Mesenchymal stem cell (in vitro differentiated cells and primary cell): Measurements from ENCODE around the gene WLS.
A peak's percentile ranks its signal among the peaks of the same experiment; 100 is the strongest.

ENCODE experiments used
- DNase-seq: peaks from one replicate; pipeline ENCODE4 v3.0.0-alpha.2; 2013
- H2AFZ ChIP-seq: one replicate; pipeline ENCODE4 v1.6.1; 2013; ENCODE audit warnings: low read depth, mild to moderate bottlenecking, control low read depth, inconsistent platforms, low read length, moderate library complexity
- H2AK5ac ChIP-seq: 2 replicates; pipeline ENCODE4 v1.6.1; 2013; ENCODE audit warnings: low read length, moderate library complexity, mild to moderate bottlenecking, inconsistent platforms; ENCODE audit not compliant: severe bottlenecking
- H2BK120ac ChIP-seq: one replicate; pipeline ENCODE4 v1.6.1; 2013; ENCODE audit warnings: low read depth, mild to moderate bottlenecking, inconsistent platforms, low read length, moderate library complexity
- H2BK12ac ChIP-seq, 2 experiments: one replicate each; pipeline ENCODE4 v1.6.1; 2013; ENCODE audit warnings: inconsistent platforms in 2 of 2, low read length in 2 of 2, mild to moderate bottlenecking in 2 of 2, moderate library complexity in 2 of 2, control low read depth in 1 of 2
- H2BK15ac ChIP-seq: one replicate; pipeline ENCODE4 v1.6.1; 2013; ENCODE audit warnings: mild to moderate bottlenecking, low read depth, inconsistent platforms; ENCODE audit not compliant: poor library complexity, severe bottlenecking
- H2BK5ac ChIP-seq: 2 replicates; pipeline ENCODE4 v1.6.1; 2013; ENCODE audit warnings: low read depth, mild to moderate bottlenecking, low read length, control low read depth, inconsistent platforms; ENCODE audit not compliant: poor library complexity, severe bottlenecking
- H3K14ac ChIP-seq, 2 experiments: one replicate each; pipeline ENCODE4 v1.6.1; 2013; ENCODE audit warnings: inconsistent platforms in 2 of 2, low read length in 2 of 2, control low read depth in 1 of 2, mild to moderate bottlenecking in 1 of 2, moderate library complexity in 1 of 2
- H3K18ac ChIP-seq, 2 experiments: one replicate each; pipeline ENCODE4 v1.6.1; 2013; ENCODE audit warnings: inconsistent platforms in 2 of 2, low read length in 2 of 2, control low read depth in 1 of 2, low read depth in 1 of 2, mild to moderate bottlenecking in 1 of 2
- H3K23ac ChIP-seq, 2 experiments: one replicate each; pipeline ENCODE4 v1.6.1; 2013; ENCODE audit warnings: inconsistent platforms in 2 of 2, low read length in 2 of 2, mild to moderate bottlenecking in 2 of 2, moderate library complexity in 2 of 2, control low read depth in 1 of 2
- H3K27ac ChIP-seq: 2 replicates; pipeline ENCODE4 v1.5.1; 2013; ENCODE audit warnings: mild to moderate bottlenecking, moderate library complexity, low read length, control low read depth, inconsistent platforms; ENCODE audit not compliant: poor library complexity, severe bottlenecking
- H3K27me3 ChIP-seq, 2 experiments: 2 replicates each; pipeline versions ENCODE4 v1.6.1 to v1.7.0; 2013; ENCODE audit warnings: low read length in 2 of 2, mild to moderate bottlenecking in 2 of 2, moderate library complexity in 2 of 2, control low read depth in 1 of 2, inconsistent platforms in 1 of 2; ENCODE audit not compliant: control insufficient read depth in 1 of 2, insufficient read depth in 1 of 2
- H3K36me3 ChIP-seq, 2 experiments: 2 replicates each; pipeline versions ENCODE4 v1.6.1 to v1.7.0; 2013; ENCODE audit warnings: low read length in 2 of 2, control low read depth in 1 of 2, inconsistent platforms in 1 of 2, low read depth in 1 of 2, mild to moderate bottlenecking in 1 of 2; ENCODE audit not compliant: insufficient read depth in 2 of 2, control insufficient read depth in 1 of 2
- H3K4ac ChIP-seq, 2 experiments: one replicate each; pipeline ENCODE4 v1.6.1; 2013; ENCODE audit warnings: inconsistent platforms in 2 of 2, low read length in 2 of 2, mild to moderate bottlenecking in 2 of 2, moderate library complexity in 2 of 2, control low read depth in 1 of 2, low read depth in 1 of 2
- H3K4me1 ChIP-seq: 2 replicates; pipeline ENCODE4 v1.6.1; 2013; ENCODE audit warnings: low read depth, low read length, control low read depth; ENCODE audit not compliant: control insufficient read depth, insufficient read depth
- H3K4me2 ChIP-seq: 2 replicates; pipeline ENCODE4 v1.6.1; 2013; ENCODE audit warnings: low read length, mild to moderate bottlenecking, inconsistent platforms; ENCODE audit not compliant: poor library complexity, severe bottlenecking
- H3K4me3 ChIP-seq, 2 experiments: 2 replicates each; pipeline versions ENCODE4 v1.5.1 to v1.7.0; 2013; ENCODE audit warnings: low read length in 2 of 2, mild to moderate bottlenecking in 2 of 2, control low read depth in 1 of 2, low read depth in 1 of 2; ENCODE audit not compliant: insufficient read depth in 1 of 2
- H3K79me1 ChIP-seq: replicated peaks from 2 replicates; pipeline ENCODE4 v1.6.1; 2013; ENCODE audit warnings: mild to moderate bottlenecking, control low read depth, low read length, inconsistent platforms; ENCODE audit not compliant: poor library complexity, severe bottlenecking
- H3K9ac ChIP-seq: 2 replicates; pipeline ENCODE4 v1.7.0; 2013; ENCODE audit warnings: mild to moderate bottlenecking, low read length, moderate library complexity
- H3K9me3 ChIP-seq: 2 replicates; pipeline ENCODE4 v1.7.0; 2013; ENCODE audit warnings: mild to moderate bottlenecking, low read length; ENCODE audit not compliant: control insufficient read depth
- H4K8ac ChIP-seq: one replicate; pipeline ENCODE4 v1.6.1; 2013; ENCODE audit warnings: inconsistent platforms, mild to moderate bottlenecking, low read length, moderate library complexity
- H4K91ac ChIP-seq: one replicate; pipeline ENCODE4 v1.6.1; 2013; ENCODE audit warnings: mild to moderate bottlenecking, low read length, inconsistent platforms
- WGBS: methylation state at CpG from one replicate; pipeline ENCODE4 v1.1.7; 2013; ENCODE audit warnings: mixed read lengths; 5-methylcytosine and 5-hydroxymethylcytosine counted together

WLS gene

GRCh38 chr1:68188060-68188538 is 44.2 kb downstream of the WLS start:
- Histone ChIP-seq H3K9ac (no peak overlapping the region), H3K79me1 (peaks cover 18% of the 10 kb centered on the region), H2BK120ac (no peak overlapping the region), H3K14ac (no peak overlapping the region), H3K4ac (peak overlapping the region in 1 of 2 experiments; percentile 32), H3K4me1 (peaks cover 3% of the 10 kb centered on the region), H2AFZ (no peak overlapping the region), H3K9me3 (peaks cover 5% of the 10 kb centered on the region), H3K18ac (peak overlapping the region in 1 of 2 experiments; percentile 89), H3K27ac (peak overlapping the region; percentile 75), H3K4me2 (no peak overlapping the region), H4K91ac (peak overlapping the region; percentile 55), H3K23ac (no peak overlapping the region), H2AK5ac (no peak overlapping the region), H3K27me3 (no peaks in the 10 kb centered on the region), H4K8ac (no peak overlapping the region), H3K36me3 (peaks cover 19 to 72% of the 10 kb centered on the region in 2 experiments), H2BK15ac (no peak overlapping the region), H3K4me3 (no peak overlapping the region), H2BK5ac (no peak overlapping the region), H2BK12ac (peak overlapping the region in 1 of 2 experiments; percentile 71)
- DNase-seq, result peak; percentile 87
- 43% methylated on average over 2 of the region's 3 CpGs for WGBS

GRCh38 chr1:68185743-68186142 is 46.6 kb downstream of the WLS start:
- WGBS, result 100% methylated on average over 2 of the region's 2 CpGs
- Histone ChIP-seq H2BK5ac (no peak overlapping the region), H3K27ac (no peak overlapping the region), H2BK15ac (peak overlapping the region; percentile 2), H3K9me3 (peaks cover 5% of the 10 kb centered on the region), H2BK12ac (no peak overlapping the region), H3K4me3 (no peak overlapping the region), H3K4me1 (peaks cover 5% of the 10 kb centered on the region), H2AFZ (no peak overlapping the region), H3K4ac (no peak overlapping the region), H2AK5ac (no peak overlapping the region), H3K4me2 (no peak overlapping the region), H3K18ac (no peak overlapping the region), H4K91ac (no peak overlapping the region), H3K14ac (no peak overlapping the region), H3K27me3 (no peaks in the 10 kb centered on the region), H2BK120ac (no peak overlapping the region), H3K79me1 (peaks cover 14% of the 10 kb centered on the region), H4K8ac (no peak overlapping the region), H3K23ac (no peak overlapping the region), H3K36me3 (peaks cover 18 to 68% of the 10 kb centered on the region in 2 experiments), H3K9ac (no peak overlapping the region)
- DNase-seq, result no peak

- H3K27ac ChIP-seq, result no peak overlapping the region
- H3K27me3 ChIP-seq, result no peaks in the 10 kb centered on the region
- no peak overlapping the region for H2BK15ac ChIP-seq
- H2BK5ac ChIP-seq, result no peak overlapping the region
- peaks cover 11 to 62% of the 10 kb centered on the region in 2 experiments for H3K36me3 ChIP-seq
- no peak overlapping the region for H3K4me3 ChIP-seq
- no peak overlapping the region for H4K91ac ChIP-seq
- 100% methylated on average over 2 of the region's 2 CpGs for WGBS
- H3K79me1 ChIP-seq, result peaks cover 12% of the 10 kb centered on the region
- H2AFZ ChIP-seq, result no peak overlapping the region
- H3K9me3 ChIP-seq, result no peaks in the 10 kb centered on the region
- H4K8ac ChIP-seq, result no peak overlapping the region
- no peak overlapping the region for H3K23ac ChIP-seq
- no peak overlapping the region for H3K4me2 ChIP-seq
- H2BK12ac ChIP-seq, result no peak overlapping the region
- H3K14ac ChIP-seq, result no peak overlapping the region
- H3K4me1 ChIP-seq, result peaks cover 8% of the 10 kb centered on the region
- no peak overlapping the region for H2BK120ac ChIP-seq
- H3K18ac ChIP-seq, result no peak overlapping the region
- no peak for DNase-seq
- no peak overlapping the region for H3K9ac ChIP-seq
- no peak overlapping the region for H2AK5ac ChIP-seq
- H3K4ac ChIP-seq, result no peak overlapping the region
Observed at GRCh38 chr1:68183895-68184294, 48.4 kb downstream of the WLS start.

GRCh38 chr1:68181165-68181556 is 51.2 kb downstream of the WLS start:
- Histone ChIP-seq H4K8ac (no peak overlapping the region), H2BK120ac (no peak overlapping the region), H2BK12ac (no peak overlapping the region), H3K4me2 (no peak overlapping the region), H2BK5ac (no peak overlapping the region), H2AFZ (no peak overlapping the region), H3K18ac (no peak overlapping the region), H3K79me1 (peaks cover 9% of the 10 kb centered on the region), H2AK5ac (peak overlapping the region; percentile 50), H3K27me3 (no peaks in the 10 kb centered on the region), H4K91ac (no peak overlapping the region), H3K4me3 (no peak overlapping the region), H3K36me3 (peaks cover 11 to 44% of the 10 kb centered on the region in 2 experiments), H3K9me3 (no peaks in the 10 kb centered on the region), H2BK15ac (no peak overlapping the region), H3K27ac (peak overlapping the region; percentile 78), H3K4me1 (peaks cover 9% of the 10 kb centered on the region), H3K23ac (no peak overlapping the region), H3K4ac (no peak overlapping the region), H3K14ac (no peak overlapping the region), H3K9ac (no peak overlapping the region)
- no CpG with 5 or more reads among the region's 1 CpG for WGBS
- no peak for DNase-seq
